ENCODE results near the gene ITGA6. TPM values are rescaled to one million over a fixed set of nuclear protein-coding genes. Genes with fewer than 3 reads are reported as not detected.

Gene ITGA6
- total RNA-seq, 1 experiment from 2014 or later, result 75.9 TPM

GRCh38 chr2:172438741-172439508, 11.5 kb downstream of the ITGA6 start:
- H3K4me3 ChIP-seq (ENCODE audit: low read depth in 2 of 2, low read length in 2 of 2), result peak overlapping the region in 1 of 2 experiments; percentile 31; a peak in 2 of 4 replicates
- no peaks in the 10 kb centered on the region for H3K27me3 ChIP-seq (ENCODE audit: control insufficient read depth, insufficient read depth, low read length)
- POLR2A ChIA-PET, result interaction anchor here (1.5 kb wide), 1 partner anchor 9 kb away, joined by 4 read pairs; no protein-coding TSS in a partner anchor
- peak overlapping the region; percentile 67 for H3K27ac ChIP-seq (ENCODE audit: low read length)
- DNase-seq (ENCODE audit: low read depth, low spot score), result peak; percentile 71
- BruUV-seq (replicated peaks), result no TSS peak
- H3K9me3 ChIP-seq (ENCODE audit: control insufficient read depth, insufficient read depth, low read depth, low read length), result no peaks in the 10 kb centered on the region
- in situ Hi-C loops (cut with HindIII; ENCODE audit: low pct_unique_long_range_greater_than_20kb, low sequenced_read_pairs), result no loop called here
- CTCF ChIA-PET, result interaction anchor here (0.9 kb wide), 1 partner anchor 266 kb away, joined by 3 read pairs; no protein-coding TSS in a partner anchor
- H3K4me1 ChIP-seq (ENCODE audit: control insufficient read depth, insufficient read depth, low read length), result peaks cover 69% of the 10 kb centered on the region
- no peaks in the 10 kb centered on the region for H3K36me3 ChIP-seq (ENCODE audit: control insufficient read depth, insufficient read depth, low read length)
- 0 out of 2 replicates have a peak, but pooled peaks have one; percentile 30 for TF ChIP-seq SIN3A (IDR thresholded peaks at IDR 0.05; ENCODE audit: borderline replicate concordance, insufficient read depth, low read depth, low read length)
- TF ChIP-seq REST (IDR thresholded peaks at IDR 0.05; ENCODE audit: insufficient read depth in 1 of 2, low read depth in 2 of 2, low read length in 1 of 2), result no peak
- TF ChIP-seq POLR2AphosphoS5 (IDR thresholded peaks at IDR 0.05; ENCODE audit: low read depth, low read length), result no peak
- intact Hi-C loops (cut with micrococcal nuclease; ENCODE audit: unreplicated experiment), result no loop called here
- ATAC-seq, result peak; percentile 87

- no peaks in the 10 kb centered on the region for H3K27me3 ChIP-seq (ENCODE audit: control insufficient read depth, insufficient read depth, low read length)
- ATAC-seq, result no peak; the same call in 1 of the 2 replicates
- H3K36me3 ChIP-seq (ENCODE audit: control insufficient read depth, insufficient read depth, low read length), result no peaks in the 10 kb centered on the region
- intact Hi-C loops (cut with micrococcal nuclease; ENCODE audit: unreplicated experiment), result no loop called here
- TF ChIP-seq TCF7L2 (IDR thresholded peaks at IDR 0.05; ENCODE audit: low read depth, low read length) (no peak), POLR2AphosphoS5 (IDR thresholded peaks at IDR 0.05; ENCODE audit: low read depth, low read length) (no peak), SIN3A (IDR thresholded peaks at IDR 0.05; ENCODE audit: borderline replicate concordance, insufficient read depth, low read depth, low read length) (no peak), CTCF (IDR thresholded peaks at IDR 0.05) (no peak), REST (IDR thresholded peaks at IDR 0.05; ENCODE audit: insufficient read depth in 1 of 2, low read depth in 2 of 2, low read length in 1 of 2) (no peak)
- DNase-seq (ENCODE audit: low read depth, low spot score), result no peak
- ChIA-PET POLR2A (interaction anchor here (1.0 kb wide), 1 partner anchor 12 kb away, joined by 3 read pairs; the partner anchor contains the start of gene ITGA6), CTCF (no interaction called here)
- peak overlapping the region; percentile 67 for H3K27ac ChIP-seq (ENCODE audit: low read length)
- peaks cover 68% of the 10 kb centered on the region for H3K4me1 ChIP-seq (ENCODE audit: control insufficient read depth, insufficient read depth, low read length)
- in situ Hi-C loops (cut with HindIII; ENCODE audit: low pct_unique_long_range_greater_than_20kb, low sequenced_read_pairs), result no loop called here
- H3K4me3 ChIP-seq (ENCODE audit: low read depth in 2 of 2, low read length in 2 of 2), result no peak overlapping the region
- no TSS peak for BruUV-seq (replicated peaks)
- H3K9me3 ChIP-seq (ENCODE audit: control insufficient read depth, insufficient read depth, low read depth, low read length), result no peaks in the 10 kb centered on the region
Observed at GRCh38 chr2:172439509-172439860, 12.1 kb downstream of the ITGA6 start.
